Measurements from ENCODE around the gene MAP3K2.

DNA sequence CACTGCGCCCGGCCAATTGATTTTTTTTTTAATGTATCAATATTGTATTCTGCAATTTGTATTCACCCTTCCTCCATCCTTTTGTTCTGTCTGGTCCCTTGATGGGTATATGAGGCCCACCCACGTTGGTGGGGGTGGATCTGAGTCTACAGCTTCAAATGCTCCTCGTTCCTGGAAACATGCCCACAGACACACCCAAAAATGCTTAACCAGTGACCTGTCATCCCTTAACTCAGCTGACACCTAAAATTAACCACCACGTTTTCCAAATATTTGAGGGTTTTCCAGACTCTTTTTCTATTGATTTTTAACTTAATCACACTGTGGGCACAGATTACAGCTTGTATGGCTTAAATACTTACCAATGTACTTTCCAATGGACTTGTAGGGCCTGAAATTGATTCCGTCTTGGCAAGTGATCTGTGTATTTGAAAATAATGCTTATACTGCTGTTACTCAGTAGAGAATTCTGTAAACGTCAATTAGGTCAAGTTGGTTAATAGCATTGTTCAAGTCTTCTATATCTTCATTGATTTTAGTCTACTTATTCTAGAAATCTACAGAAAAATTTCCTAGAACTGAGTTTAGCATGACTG lies 133.3 kb downstream of the MAP3K2 start:
- TF ChIP-seq, protein P1, sequence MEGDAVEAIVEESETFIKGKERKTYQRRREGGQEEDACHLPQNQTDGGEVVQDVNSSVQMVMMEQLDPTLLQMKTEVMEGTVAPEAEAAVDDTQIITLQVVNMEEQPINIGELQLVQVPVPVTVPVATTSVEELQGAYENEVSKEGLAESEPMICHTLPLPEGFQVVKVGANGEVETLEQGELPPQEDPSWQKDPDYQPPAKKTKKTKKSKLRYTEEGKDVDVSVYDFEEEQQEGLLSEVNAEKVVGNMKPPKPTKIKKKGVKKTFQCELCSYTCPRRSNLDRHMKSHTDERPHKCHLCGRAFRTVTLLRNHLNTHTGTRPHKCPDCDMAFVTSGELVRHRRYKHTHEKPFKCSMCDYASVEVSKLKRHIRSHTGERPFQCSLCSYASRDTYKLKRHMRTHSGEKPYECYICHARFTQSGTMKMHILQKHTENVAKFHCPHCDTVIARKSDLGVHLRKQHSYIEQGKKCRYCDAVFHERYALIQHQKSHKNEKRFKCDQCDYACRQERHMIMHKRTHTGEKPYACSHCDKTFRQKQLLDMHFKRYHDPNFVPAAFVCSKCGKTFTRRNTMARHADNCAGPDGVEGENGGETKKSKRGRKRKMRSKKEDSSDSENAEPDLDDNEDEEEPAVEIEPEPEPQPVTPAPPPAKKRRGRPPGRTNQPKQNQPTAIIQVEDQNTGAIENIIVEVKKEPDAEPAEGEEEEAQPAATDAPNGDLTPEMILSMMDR (IDR thresholded peaks at IDR 0.05): no peak
- TF ChIP-seq POLR2A (IDR thresholded peaks at IDR 0.05) (no peak), POLR2AphosphoS5 (IDR thresholded peaks at IDR 0.05) (no peak)

All from prostate gland (tissue), 2 donors.